K562 (cell line): Measurements from ENCODE around the gene CPNE2. TPM values are rescaled to one million over a fixed set of nuclear protein-coding genes. Genes with fewer than 3 reads are reported as not detected.

Source experiments
- CTCF ChIP-seq, 3 experiments: IDR thresholded peaks in 2 of 3; conservative IDR thresholded peaks in 1 of 3; 2 replicates each; pipeline ENCODE4 v1.5.1; 2011 to 2012; ENCODE audit warnings: low read length in 3 of 3, mild to moderate bottlenecking in 3 of 3, control low read depth in 2 of 3, improper control_type of control experiment in 1 of 3, inconsistent platforms in 1 of 3, low read depth in 1 of 3, mixed read lengths in 1 of 3, moderate library complexity in 1 of 3; ENCODE audit not compliant: insufficient read depth in 2 of 3
- CUX1 ChIP-seq: fragments of 200-800 bp; sonication (Bioruptor generic); IDR thresholded peaks from 2 replicates; pipeline ENCODE4 v1.6.1; 2016; ENCODE audit warnings: missing genetic modification characterization, missing compliant biosample characterization
- DDX20 ChIP-seq: fragments of 450-650 bp; IDR thresholded peaks from 2 replicates; pipeline ENCODE4 v1.6.1; 2016; ENCODE audit warnings: missing genetic modification characterization, low read depth, mild to moderate bottlenecking, missing compliant biosample characterization, moderate library complexity
- FOXO4 ChIP-seq: fragments of 450-650 bp; formaldehyde crosslinking; IDR thresholded peaks from 2 replicates; pipeline ENCODE4 v1.4.0; 2020; ENCODE audit warnings: mild to moderate bottlenecking, moderate library complexity
- GTF2A2 ChIP-seq: IDR thresholded peaks from 2 replicates; pipeline ENCODE4 v1.6.1; 2016; ENCODE audit warnings: mild to moderate bottlenecking, missing genetic modification characterization, missing compliant biosample characterization
- HIVEP1 ChIP-seq: fragments of 250-450 bp; sonication (Bioruptor Pico); IDR thresholded peaks from 2 replicates; pipeline ENCODE4 v1.4.0; 2020; ENCODE audit warnings: mild to moderate bottlenecking
- OTX1 ChIP-seq: fragments of 450-650 bp; formaldehyde crosslinking; IDR thresholded peaks from 2 replicates; pipeline ENCODE4 v1.4.0; 2022; ENCODE audit warnings: mild to moderate bottlenecking
- PYGO2 ChIP-seq: fragments of 450-650 bp; IDR thresholded peaks from 2 replicates; pipeline ENCODE4 v1.6.1; 2016; ENCODE audit warnings: mild to moderate bottlenecking, missing genetic modification characterization, moderate library complexity, missing compliant biosample characterization
- SRF ChIP-seq, 2 experiments: fragments of 250-450, 450-650 bp in 1 of 2; sonication (Bioruptor Pico) in 1 of 2; sonication (generic) in 1 of 2; formaldehyde crosslinking; IDR thresholded peaks; 2 replicates each; pipeline versions ENCODE4 v1.5.0 to v1.5.1; 2020 to 2022; ENCODE audit warnings: mild to moderate bottlenecking in 1 of 2, missing genetic modification reagents in 1 of 2
- TAF7 ChIP-seq: fragments of 450-650 bp; IDR thresholded peaks from 2 replicates; pipeline ENCODE4 v1.6.1; 2016; ENCODE audit warnings: missing genetic modification characterization, missing compliant biosample characterization
- ZKSCAN8 ChIP-seq: fragments of 200-800 bp; sonication (Bioruptor generic); IDR thresholded peaks from 2 replicates; pipeline ENCODE4 v1.6.1; 2016; ENCODE audit warnings: missing genetic modification characterization, missing compliant biosample characterization
- ZNF134 ChIP-seq: fragments of 250-450 bp; sonication (Bioruptor Pico); conservative IDR thresholded peaks from 2 replicates; pipeline ENCODE4 v1.4.0; 2020
- ZNF175 ChIP-seq: fragments of 200-800 bp; sonication (Bioruptor generic); IDR thresholded peaks from 2 replicates; pipeline ENCODE4 v1.6.1; 2016; ENCODE audit warnings: low read depth, mild to moderate bottlenecking, missing genetic modification characterization, missing compliant biosample characterization
- ZNF449 ChIP-seq: fragments of 250-450 bp; sonication (Bioruptor Pico); IDR thresholded peaks from 2 replicates; pipeline ENCODE4 v1.8.0; 2022; ENCODE audit warnings: moderate library complexity, mild to moderate bottlenecking, inconsistent platforms
- ZNF507 ChIP-seq: conservative IDR thresholded peaks from 2 replicates; pipeline ENCODE4 v1.6.1; 2017; ENCODE audit warnings: missing genetic modification characterization, missing compliant biosample characterization
- ZNF766 ChIP-seq: fragments of 200-800 bp; sonication (Bioruptor generic); conservative IDR thresholded peaks from 2 replicates; pipeline ENCODE4 v1.6.1; 2016; ENCODE audit warnings: missing genetic modification characterization, missing compliant biosample characterization
- polyA plus RNA-seq, 8 experiments: library from polyadenylated mRNA; depleted of rRNA in 4 of 8; stranded (reverse) in 5 of 8; unstranded in 3 of 8; fragments of >200 nt; fragmentation: Nextera tagmentation in 2 of 8; fragmentation: Illumina TruSeq in 1 of 8; extraction: Ambion mirVana in 2 of 8; extraction: Trizol in 1 of 8; gene quantifications; 2 replicates each; pipeline versions ENCODE4 v1.2.1 to v1.2.3, GENCODE V29; 2011 to 2014; ENCODE audit warnings: inconsistent platforms in 1 of 8, missing spikeins in 1 of 8
- total RNA-seq, 7 experiments: library from RNA; depleted of rRNA in 6 of 7; stranded (reverse); fragments of >200 nt in 6 of 7; fragmentation: Illumina TruSeq in 2 of 7; extraction: Trizol in 2 of 7; gene quantifications; 2 replicates each; pipeline versions ENCODE4 v1.2.1 to v1.2.3, GENCODE V29; 2011 to 2021; ENCODE audit warnings: low replicate concordance in 1 of 7

Gene CPNE2
- total and polyA plus RNA-seq, 9 of the 15 experiments (the other 6 are each of a cell fraction or from before 2014, with no cell fraction given) = 3.0 to 13.9 (median 8.6) TPM

- TF ChIP-seq CUX1 (CRISPR knock-in tag) (peak; percentile 74; the same call in 1 of the 2 replicates), HIVEP1 (CRISPR knock-in tag) (peak; percentile 68; the same call in 1 of the 2 replicates), SRF (CRISPR knock-in tag; IDR thresholded peaks at IDR 0.05) (peak in 1 of 2 experiments; percentile 80; a peak in 1 of 4 replicates), ZNF766 (peak; percentile 97), CTCF (IDR thresholded peaks at IDR 0.05 in 2 of 3, conservative IDR thresholded peaks at IDR 0.05 in 1 of 3; ENCODE audit: insufficient read depth in 2 of 3, low read depth in 1 of 3, low read length in 3 of 3) (peak; percentile 6 to 30 (median 17); a peak in 1 of 6 replicates), GTF2A2 (tag) (peak; percentile 84), ZKSCAN8 (CRISPR knock-in tag) (peak; percentile 88), PYGO2 (peak; percentile 84), TAF7 (tag) (peak; percentile 69), OTX1 (CRISPR knock-in tag) (peak; percentile 80), FOXO4 (CRISPR knock-in tag) (0 out of 2 replicates have a peak, but pooled peaks have one; percentile 71), ZNF449 (CRISPR knock-in tag) (peak; percentile 71; the same call in 1 of the 2 replicates), ZNF507 (tag) (0 out of 2 replicates have a peak, but pooled peaks have one; percentile 13), DDX20 (tag) (peak; percentile 87), ZNF175 (peak; percentile 98), ZNF134 (CRISPR knock-in tag) (peak; percentile 80)
Measured at GRCh38 chr16:57109259-57110105, 17.1 kb downstream of the CPNE2 start (continued).
